ENCODE measurements around the gene FOSB.
A peak's percentile ranks its signal among the peaks of the same experiment; 100 is the strongest.

The FOSB gene

DNA sequence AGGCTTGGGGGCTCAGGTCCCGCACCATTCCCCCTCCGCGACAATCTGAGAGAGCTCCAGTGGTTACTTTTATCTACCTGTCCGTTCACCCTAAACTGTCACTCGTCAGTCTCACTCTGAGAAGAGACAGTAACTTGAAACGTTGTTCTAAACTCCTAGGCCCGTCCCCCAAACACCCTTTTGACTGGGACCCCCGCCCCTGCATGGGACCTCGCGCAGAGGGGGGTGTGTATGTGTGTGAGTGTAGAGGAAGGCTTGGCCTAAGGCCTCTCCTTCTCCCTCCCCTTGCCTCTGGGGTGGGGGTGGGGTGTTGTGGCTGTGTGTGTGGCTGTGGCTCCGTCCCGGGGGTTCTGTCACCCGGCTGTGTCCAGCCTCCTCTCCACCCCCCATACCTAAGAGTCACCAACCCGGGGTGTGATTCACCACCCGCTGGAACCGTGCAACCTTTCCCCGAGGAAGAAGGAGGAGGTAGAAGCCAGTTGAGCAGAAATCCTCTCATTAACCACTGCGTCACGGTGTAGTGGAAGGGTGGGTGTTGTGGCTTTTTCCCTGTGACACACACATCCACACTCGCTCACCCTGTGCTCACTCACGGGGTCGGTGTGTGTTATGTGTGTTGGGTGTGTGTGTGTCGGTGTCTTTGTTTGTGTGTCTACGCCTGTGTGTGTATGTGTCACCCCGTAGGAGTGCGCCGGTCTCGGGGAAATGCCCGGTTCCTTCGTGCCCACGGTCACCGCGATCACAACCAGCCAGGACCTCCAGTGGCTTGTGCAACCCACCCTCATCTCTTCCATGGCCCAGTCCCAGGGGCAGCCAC is 2.4 kb downstream of the FOSB start:
- H3K27me3 ChIP-seq, result peaks cover 0 to 3% of the 10 kb centered on the region in 2 donors
- H3K9me3 ChIP-seq, result no peaks in the 10 kb centered on the region
- intact Hi-C loops (cut with DNase I; ENCODE audit: low total_unique reads), result loop anchor here (2.0 kb wide), 1 partner anchor 15 kb away; no protein-coding TSS in a partner anchor
- peaks cover 0 to 37% (median 27%) of the 10 kb centered on the region in 4 donors for H3K4me1 ChIP-seq
- peak overlapping the region; percentile 89 to 95 for H3K27ac ChIP-seq
- no peaks in the 10 kb centered on the region for H3K36me3 ChIP-seq
- DNase-seq, result peak; percentile 46 to 78
- peak overlapping the region; percentile 62 for H3K4me3 ChIP-seq
- TF ChIP-seq CTCF (IDR thresholded peaks at IDR 0.05), result no peak

- no peaks in the 10 kb centered on the region for H3K36me3 ChIP-seq
- H3K4me3 ChIP-seq, result no peak overlapping the region
- no peak for TF ChIP-seq CTCF (IDR thresholded peaks at IDR 0.05)
- H3K27me3 ChIP-seq, result peaks cover 0 to 3% of the 10 kb centered on the region in 2 donors
- H3K4me1 ChIP-seq, result peaks cover 0 to 37% (median 27%) of the 10 kb centered on the region in 4 donors
- no peaks in the 10 kb centered on the region for H3K9me3 ChIP-seq
- intact Hi-C loops (cut with DNase I; ENCODE audit: low total_unique reads), result no loop called here
- H3K27ac ChIP-seq, result peak overlapping the region; percentile 89 to 95
- DNase-seq, result no peak
Measured at GRCh38 chr19:45470762-45471081, 2.9 kb downstream of the FOSB start.

GRCh38 chr19:45471111-45471930 is 3.5 kb downstream of the FOSB start:
- intact Hi-C loops (cut with DNase I; ENCODE audit: low total_unique reads), result no loop called here
- no peaks in the 10 kb centered on the region for H3K36me3 ChIP-seq
- no peaks in the 10 kb centered on the region for H3K9me3 ChIP-seq
- H3K27me3 ChIP-seq, result peaks cover 0 to 3% of the 10 kb centered on the region in 2 donors
- H3K4me3 ChIP-seq, result no peak overlapping the region
- peak overlapping the region in 1 of 2 donors; percentile 95 for H3K27ac ChIP-seq
- TF ChIP-seq CTCF (IDR thresholded peaks at IDR 0.05), result no peak
- peaks cover 0 to 37% (median 27%) of the 10 kb centered on the region in 4 donors for H3K4me1 ChIP-seq
- no peak for DNase-seq

GRCh38 chr19:45471931-45472562 is 4.3 kb downstream of the FOSB start:
- no peak overlapping the region for H3K27ac ChIP-seq
- no peak for TF ChIP-seq CTCF (IDR thresholded peaks at IDR 0.05)

GRCh38 chr19:45472563-45473366 is 5.0 kb downstream of the FOSB start:
- Histone ChIP-seq H3K9me3 (no peaks in the 10 kb centered on the region), H3K36me3 (no peaks in the 10 kb centered on the region), H3K27me3 (peaks cover 0 to 3% of the 10 kb centered on the region in 2 donors), H3K4me1 (peaks cover 0 to 38% (median 22%) of the 10 kb centered on the region in 4 donors), H3K4me3 (no peak overlapping the region), H3K27ac (no peak overlapping the region)
- no peak for DNase-seq
- intact Hi-C loops (cut with DNase I; ENCODE audit: low total_unique reads), result no loop called here
- TF ChIP-seq CTCF (IDR thresholded peaks at IDR 0.05), result no peak

More at GRCh38 chr19:45471931-45472562, 4.3 kb downstream of the FOSB start:
- intact Hi-C loops (cut with DNase I; ENCODE audit: low total_unique reads), result no loop called here
- H3K9me3 ChIP-seq, result no peaks in the 10 kb centered on the region
- no peak overlapping the region for H3K4me3 ChIP-seq
- no peak for DNase-seq
- H3K36me3 ChIP-seq, result no peaks in the 10 kb centered on the region
- H3K27me3 ChIP-seq, result peaks cover 0 to 3% of the 10 kb centered on the region in 2 donors
- peaks cover 0 to 36% (median 24%) of the 10 kb centered on the region in 4 donors for H3K4me1 ChIP-seq
